ENCODE results near the gene PPIF. TPM values are rescaled to one million over a fixed set of nuclear protein-coding genes. Genes with fewer than 3 reads are reported as not detected.

The PPIF gene
- total RNA-seq, 1 experiment from 2014 or later, result 59.0 TPM

- CTCF ChIA-PET, result no interaction called here
These were observed 13.5 kb downstream of the PPIF start for GRCh38 chr10:79360499-79361342.

DNA sequence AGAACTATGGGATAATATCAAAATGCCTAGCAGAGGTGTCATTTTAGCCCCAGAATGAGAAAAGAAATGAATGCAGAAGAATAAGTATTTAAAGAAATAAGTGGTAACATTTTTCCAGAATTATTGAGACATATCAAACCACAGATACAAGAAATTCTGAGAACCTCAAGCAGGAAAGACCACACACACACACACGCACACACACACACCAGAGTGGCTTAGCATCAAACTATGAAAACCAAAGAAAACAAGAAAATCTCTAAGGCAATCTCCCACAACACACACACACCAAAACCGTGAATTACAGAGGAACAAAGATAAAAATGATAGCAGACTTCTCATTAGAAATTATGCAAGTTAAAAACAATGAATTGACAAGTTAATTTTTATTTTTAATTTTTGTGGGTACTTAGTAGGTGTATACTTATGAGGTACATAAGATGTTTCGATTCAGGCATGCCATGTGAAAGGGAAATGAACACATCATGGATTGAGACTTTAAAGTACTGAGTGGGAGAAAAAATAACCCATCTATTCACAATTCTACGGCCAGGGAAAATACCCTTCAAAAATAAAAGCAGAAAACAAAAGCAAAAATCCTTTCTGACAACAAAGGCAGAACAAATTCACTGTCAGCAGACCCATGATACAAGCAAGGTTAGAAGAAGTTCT, 14.6 kb downstream of the PPIF start:
- Histone ChIP-seq H3K9me3 (ENCODE audit: control insufficient read depth, insufficient read depth, low read depth, low read length) (no peaks in the 10 kb centered on the region), H3K4me3 (ENCODE audit: low read depth in 2 of 2, low read length in 2 of 2) (no peak overlapping the region), H3K27ac (ENCODE audit: low read length) (no peak overlapping the region), H3K36me3 (ENCODE audit: control insufficient read depth, insufficient read depth, low read length) (no peaks in the 10 kb centered on the region), H3K4me1 (ENCODE audit: control insufficient read depth, insufficient read depth, low read length) (no peaks in the 10 kb centered on the region), H3K27me3 (ENCODE audit: control insufficient read depth, insufficient read depth, low read length) (peaks cover 11% of the 10 kb centered on the region; the same call in 1 of the 2 replicates)
- POLR2A ChIA-PET, result no interaction called here
- in situ Hi-C loops (cut with HindIII; ENCODE audit: low pct_unique_long_range_greater_than_20kb, low sequenced_read_pairs) (no loop called here), intact Hi-C loops (cut with micrococcal nuclease; ENCODE audit: unreplicated experiment) (no loop called here)
- DNase-seq (ENCODE audit: low read depth, low spot score) (no peak), ATAC-seq (no peak)
- TF ChIP-seq POLR2AphosphoS5 (IDR thresholded peaks at IDR 0.05; ENCODE audit: low read depth, low read length), result no peak
- no TSS peak for BruUV-seq (replicated peaks)
- CTCF ChIA-PET, result no interaction called here

More at GRCh38 chr10:79360499-79361342, 13.5 kb downstream of the PPIF start:
- no peak for TF ChIP-seq TCF7L2 (IDR thresholded peaks at IDR 0.05; ENCODE audit: low read depth, low read length)
- no peak for TF ChIP-seq POLR2AphosphoS5 (IDR thresholded peaks at IDR 0.05; ENCODE audit: low read depth, low read length)
- no peak for TF ChIP-seq REST (IDR thresholded peaks at IDR 0.05; ENCODE audit: insufficient read depth in 1 of 2, low read depth in 2 of 2, low read length in 1 of 2)
- TF ChIP-seq SIN3A (IDR thresholded peaks at IDR 0.05; ENCODE audit: borderline replicate concordance, insufficient read depth, low read depth, low read length), result no peak
- TF ChIP-seq, protein P1, sequence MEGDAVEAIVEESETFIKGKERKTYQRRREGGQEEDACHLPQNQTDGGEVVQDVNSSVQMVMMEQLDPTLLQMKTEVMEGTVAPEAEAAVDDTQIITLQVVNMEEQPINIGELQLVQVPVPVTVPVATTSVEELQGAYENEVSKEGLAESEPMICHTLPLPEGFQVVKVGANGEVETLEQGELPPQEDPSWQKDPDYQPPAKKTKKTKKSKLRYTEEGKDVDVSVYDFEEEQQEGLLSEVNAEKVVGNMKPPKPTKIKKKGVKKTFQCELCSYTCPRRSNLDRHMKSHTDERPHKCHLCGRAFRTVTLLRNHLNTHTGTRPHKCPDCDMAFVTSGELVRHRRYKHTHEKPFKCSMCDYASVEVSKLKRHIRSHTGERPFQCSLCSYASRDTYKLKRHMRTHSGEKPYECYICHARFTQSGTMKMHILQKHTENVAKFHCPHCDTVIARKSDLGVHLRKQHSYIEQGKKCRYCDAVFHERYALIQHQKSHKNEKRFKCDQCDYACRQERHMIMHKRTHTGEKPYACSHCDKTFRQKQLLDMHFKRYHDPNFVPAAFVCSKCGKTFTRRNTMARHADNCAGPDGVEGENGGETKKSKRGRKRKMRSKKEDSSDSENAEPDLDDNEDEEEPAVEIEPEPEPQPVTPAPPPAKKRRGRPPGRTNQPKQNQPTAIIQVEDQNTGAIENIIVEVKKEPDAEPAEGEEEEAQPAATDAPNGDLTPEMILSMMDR (IDR thresholded peaks at IDR 0.05), result no peak
- BruUV-seq (replicated peaks), result no TSS peak
- Histone ChIP-seq H3K9me3 (ENCODE audit: control insufficient read depth, insufficient read depth, low read depth, low read length) (no peaks in the 10 kb centered on the region), H3K4me1 (ENCODE audit: control insufficient read depth, insufficient read depth, low read length) (no peaks in the 10 kb centered on the region), H3K27me3 (ENCODE audit: control insufficient read depth, insufficient read depth, low read length) (peaks cover 11% of the 10 kb centered on the region; the same call in 1 of the 2 replicates), H3K27ac (ENCODE audit: low read length) (no peak overlapping the region), H3K4me3 (ENCODE audit: low read depth in 2 of 2, low read length in 2 of 2) (no peak overlapping the region), H3K36me3 (ENCODE audit: control insufficient read depth, insufficient read depth, low read length) (no peaks in the 10 kb centered on the region)
- in situ Hi-C loops (cut with HindIII; ENCODE audit: low pct_unique_long_range_greater_than_20kb, low sequenced_read_pairs), result no loop called here
- intact Hi-C loops (cut with micrococcal nuclease; ENCODE audit: unreplicated experiment), result no loop called here
- DNase-seq (ENCODE audit: low read depth, low spot score), result no peak
- POLR2A ChIA-PET, result no interaction called here
- 0 out of 2 replicates have a peak, but pooled peaks have one; percentile 36 for ATAC-seq

Measured in Panc1 (cell line).